Transverse colon (tissue), 4 donors: ENCODE data around the gene ACE.
A peak's percentile ranks its signal among the peaks of the same experiment; 100 is the strongest.

Source experiments
- CTCF ChIP-seq, 5 experiments: fragments of 200-600 bp in 3 of 5; fragments of 450-650 bp in 2 of 5; sonication (generic) in 3 of 5; IDR thresholded peaks; 1 replicate in 2 of 5; 2 replicates in 3 of 5; pipeline ENCODE4 v1.5.1; 2016 to 2017; ENCODE audit warnings: antibody characterized with exemption in 5 of 5, inconsistent platforms in 3 of 5, mild to moderate bottlenecking in 2 of 5, moderate library complexity in 1 of 5
- POLR2AphosphoS5 ChIP-seq, 3 donors: sonication (generic); formaldehyde crosslinking; IDR thresholded peaks; one replicate each; pipeline ENCODE4 v1.6.1; 2016; ENCODE audit warnings: antibody characterized with exemption in 3 of 3

DNA sequence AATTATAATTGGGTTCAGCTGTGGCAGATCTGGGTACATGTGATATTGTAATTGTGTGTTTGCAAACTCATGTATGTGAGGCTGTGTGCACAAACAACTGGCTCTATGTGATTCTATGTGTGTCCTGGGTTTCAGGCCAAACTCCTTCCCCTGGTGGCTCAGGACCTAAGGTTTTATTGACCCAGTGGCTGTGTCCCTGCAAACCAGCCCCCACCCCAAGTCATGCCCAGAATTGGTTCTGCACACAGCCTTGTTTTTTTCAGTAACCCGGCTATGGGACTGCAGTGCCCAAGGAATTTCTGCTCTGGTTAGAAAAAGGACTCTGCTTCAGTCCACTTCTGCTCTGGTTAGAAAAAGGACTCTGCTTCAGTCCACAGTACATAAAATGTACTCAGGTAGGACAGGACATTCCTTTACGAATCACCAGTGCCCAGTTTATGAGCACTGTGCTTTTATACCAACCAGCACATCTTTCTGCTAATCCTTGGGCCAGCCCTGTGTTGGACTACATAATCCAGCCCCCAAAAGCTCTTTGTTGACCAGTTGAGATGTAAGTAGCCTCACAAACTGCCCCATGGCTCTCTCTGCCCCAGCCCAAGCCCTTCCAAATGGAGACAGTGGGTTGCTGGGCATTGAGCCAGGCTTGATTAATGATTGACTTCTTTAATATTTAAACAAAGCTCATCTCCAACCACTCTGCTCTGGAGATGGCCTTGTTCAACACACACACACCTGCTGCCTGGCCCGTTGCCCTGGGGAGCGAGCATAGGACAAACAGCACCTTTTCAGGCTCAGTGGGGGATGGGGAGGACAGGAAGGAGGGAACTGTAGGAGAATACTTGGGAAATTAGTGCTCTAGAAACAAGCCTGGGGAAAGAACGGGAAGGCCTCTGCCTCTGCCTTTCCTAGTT is 43.4 kb downstream of the ACE start:
- TF ChIP-seq CTCF (IDR thresholded peaks at IDR 0.05) (no peak), POLR2AphosphoS5 (IDR thresholded peaks at IDR 0.05) (peak in 2 of 3 donors; percentile 14 to 16)
